Uterus (tissue), 4 donors: ENCODE results near the gene TK1. TPM values are rescaled to one million over a fixed set of nuclear protein-coding genes. Genes with fewer than 3 reads are reported as not detected.

Experiments
- DNase-seq, 2 donors: peaks; one replicate each; pipeline ENCODE4 v3.0.0-alpha.2; 2019 to 2020
- H3K27ac ChIP-seq, 2 donors: fragments of 200-600 bp; sonication (generic); 1 replicate in 1 of 2; 2 replicates in 1 of 2; pipeline ENCODE4 v1.5.1; 2016 to 2018
- H3K27me3 ChIP-seq, 2 donors: fragments of 200-600 bp; sonication (generic); one replicate each; pipeline ENCODE4 v1.5.1; 2018 to 2019; ENCODE audit warnings: control low read depth in 1 of 2
- H3K36me3 ChIP-seq, 2 donors: fragments of 200-600 bp; sonication (generic); one replicate each; pipeline ENCODE4 v1.5.1; 2019; ENCODE audit warnings: control low read depth in 1 of 2
- H3K4me1 ChIP-seq, 2 donors: fragments of 200-600 bp; sonication (generic); one replicate each; pipeline ENCODE4 v1.5.1; 2018 to 2019; ENCODE audit warnings: control low read depth in 1 of 2
- H3K4me3 ChIP-seq, 2 donors: fragments of 200-600 bp; sonication (generic); 1 replicate in 1 of 2; 2 replicates in 1 of 2; pipeline ENCODE4 v1.5.1; 2018 to 2019; ENCODE audit warnings: mild to moderate bottlenecking in 1 of 2
- H3K9me3 ChIP-seq, 2 donors: fragments of 200-600 bp; sonication (generic); one replicate each; pipeline ENCODE4 v1.5.1; 2019; ENCODE audit warnings: control low read depth in 1 of 2
- CTCF ChIP-seq, 4 experiments: fragments of 200-600 bp in 2 of 4; fragments of 450-650 bp in 2 of 4; sonication (generic) in 2 of 4; IDR thresholded peaks; one replicate each; pipeline ENCODE4 v1.5.1; 2016 to 2019; ENCODE audit warnings: antibody characterized with exemption in 4 of 4, mild to moderate bottlenecking in 2 of 4, moderate library complexity in 1 of 4
- POLR2A ChIP-seq, 2 donors: fragments of 450-650 bp; IDR thresholded peaks; one replicate each; pipeline ENCODE4 v1.6.1; 2016; ENCODE audit warnings: antibody characterized with exemption in 2 of 2, mild to moderate bottlenecking in 1 of 2, moderate library complexity in 1 of 2
- intact Hi-C: fragments of 100-400 bp; cut with DNase I; formaldehyde crosslinking; loops from one replicate; pipeline ENCODE4 v1.15.1; 2023; ENCODE audit warnings: low total_unique reads
- total RNA-seq, 4 donors: library from RNA; depleted of rRNA in 3 of 4; stranded (reverse); fragments of >200 nt in 3 of 4; gene quantifications; one replicate each; pipeline versions ENCODE4 v1.1.0 to v1.2.4, GENCODE V29; 2014 to 2023
- donor health status: DM: yes; HTN: yes; CAD: no.

The TK1 gene
- total RNA-seq, 4 donors from 2014 or later, result 1.4 to 40.8 TPM; not detected in 2

GRCh38 chr17:78130437-78131101, 56.3 kb downstream of the TK1 start, which contains the start of gene TMC8:
TMC8 (plus strand) TSS chr17:78130771; CDS start chr17:78131589, 818 bp downstream.
- H3K9me3 ChIP-seq, result no peaks in the 10 kb centered on the region
- H3K27ac ChIP-seq, result peak within 1 kb of the TSS in 1 of 2 donors; percentile 27
- H3K27me3 ChIP-seq, result peaks cover 0 to 10% of the 10 kb centered on the region in 2 donors
- H3K36me3 ChIP-seq, result no peaks in the 10 kb centered on the region
- intact Hi-C loops, result no loop called here
- no peak within 1 kb of the TSS for H3K4me3 ChIP-seq
- H3K4me1 ChIP-seq, result peaks cover 0 to 18% of the 10 kb centered on the region in 2 donors
- no peak for DNase-seq
- TF ChIP-seq CTCF (IDR thresholded peaks at IDR 0.05), result no peak
- TF ChIP-seq POLR2A (IDR thresholded peaks at IDR 0.05), result no peak

GRCh38 chr17:78130090-78130436, 56.8 kb downstream of the TK1 start:
- no peak for TF ChIP-seq POLR2A (IDR thresholded peaks at IDR 0.05)
- no peak for TF ChIP-seq CTCF (IDR thresholded peaks at IDR 0.05)
- intact Hi-C loops, result no loop called here
- DNase-seq, result no peak
- Histone ChIP-seq H3K36me3 (no peaks in the 10 kb centered on the region), H3K4me1 (peaks cover 0 to 18% of the 10 kb centered on the region in 2 donors), H3K27ac (no peak overlapping the region), H3K4me3 (no peak overlapping the region), H3K27me3 (peaks cover 0 to 10% of the 10 kb centered on the region in 2 donors), H3K9me3 (no peaks in the 10 kb centered on the region)

GRCh38 chr17:78129351-78130089, 57.3 kb downstream of the TK1 start:
- Histone ChIP-seq H3K27ac (peak overlapping the region in 1 of 2 donors; percentile 21), H3K4me3 (peak overlapping the region in 1 of 2 donors; percentile 45)

GRCh38 chr17:78128551-78129350, 58.1 kb downstream of the TK1 start, which contains the start of gene TMC6:
TMC6 (minus strand) TSS chr17:78128755; CDS start chr17:78126832, 1,923 bp downstream.
- intact Hi-C loops, result no loop called here
- Histone ChIP-seq H3K36me3 (no peaks in the 10 kb centered on the region), H3K27me3 (peaks cover 0 to 10% of the 10 kb centered on the region in 2 donors), H3K4me1 (peaks cover 0 to 18% of the 10 kb centered on the region in 2 donors), H3K27ac (peak within 1 kb of the TSS; percentile 66), H3K9me3 (no peaks in the 10 kb centered on the region), H3K4me3 (peak within 1 kb of the TSS; percentile 45 to 46)
- TF ChIP-seq CTCF (IDR thresholded peaks at IDR 0.05), result no peak
- peak in 1 of 2 donors; percentile 15 for TF ChIP-seq POLR2A (IDR thresholded peaks at IDR 0.05)
- DNase-seq, result no peak

More at GRCh38 chr17:78129351-78130089, 57.3 kb downstream of the TK1 start:
- TF ChIP-seq CTCF (IDR thresholded peaks at IDR 0.05) (no peak), POLR2A (IDR thresholded peaks at IDR 0.05) (no peak)
- Histone ChIP-seq H3K9me3 (no peaks in the 10 kb centered on the region), H3K27me3 (peaks cover 0 to 10% of the 10 kb centered on the region in 2 donors), H3K4me1 (peaks cover 0 to 18% of the 10 kb centered on the region in 2 donors), H3K36me3 (no peaks in the 10 kb centered on the region)
- intact Hi-C loops, result no loop called here
- DNase-seq, result no peak
